ENCODE data around the gene TNNI3.
A peak's percentile ranks its signal among the peaks of the same experiment; 100 is the strongest.
"Not testable (repeated sequence)": the region's sequence is repeated elsewhere in the genome, so short reads cannot be mapped to it uniquely, and the experiment has no call there.

Gene TNNI3

DNA sequence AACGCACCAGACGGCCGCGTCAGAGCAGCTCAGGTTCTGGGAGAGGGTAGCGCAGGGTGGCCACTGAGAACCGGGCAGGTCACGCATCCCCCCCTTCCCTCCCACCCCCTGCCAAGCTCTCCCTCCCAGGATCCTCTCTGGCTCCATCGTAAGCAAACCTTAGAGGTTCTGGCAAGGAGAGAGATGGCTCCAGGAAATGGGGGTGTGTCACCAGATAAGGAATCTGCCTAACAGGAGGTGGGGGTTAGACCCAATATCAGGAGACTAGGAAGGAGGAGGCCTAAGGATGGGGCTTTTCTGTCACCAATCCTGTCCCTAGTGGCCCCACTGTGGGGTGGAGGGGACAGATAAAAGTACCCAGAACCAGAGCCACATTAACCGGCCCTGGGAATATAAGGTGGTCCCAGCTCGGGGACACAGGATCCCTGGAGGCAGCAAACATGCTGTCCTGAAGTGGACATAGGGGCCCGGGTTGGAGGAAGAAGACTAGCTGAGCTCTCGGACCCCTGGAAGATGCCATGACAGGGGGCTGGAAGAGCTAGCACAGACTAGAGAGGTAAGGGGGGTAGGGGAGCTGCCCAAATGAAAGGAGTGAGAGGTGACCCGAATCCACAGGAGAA is 42.0 kb downstream of the TNNI3 start:
- FAIRE-seq (no peak), DNase-seq (ENCODE audit: insufficient read length, low spot score) (no peak)
- TF ChIP-seq POLR2AphosphoS5 (IDR thresholded peaks at IDR 0.05; ENCODE audit: low read depth, low read length): no peak

DNA sequence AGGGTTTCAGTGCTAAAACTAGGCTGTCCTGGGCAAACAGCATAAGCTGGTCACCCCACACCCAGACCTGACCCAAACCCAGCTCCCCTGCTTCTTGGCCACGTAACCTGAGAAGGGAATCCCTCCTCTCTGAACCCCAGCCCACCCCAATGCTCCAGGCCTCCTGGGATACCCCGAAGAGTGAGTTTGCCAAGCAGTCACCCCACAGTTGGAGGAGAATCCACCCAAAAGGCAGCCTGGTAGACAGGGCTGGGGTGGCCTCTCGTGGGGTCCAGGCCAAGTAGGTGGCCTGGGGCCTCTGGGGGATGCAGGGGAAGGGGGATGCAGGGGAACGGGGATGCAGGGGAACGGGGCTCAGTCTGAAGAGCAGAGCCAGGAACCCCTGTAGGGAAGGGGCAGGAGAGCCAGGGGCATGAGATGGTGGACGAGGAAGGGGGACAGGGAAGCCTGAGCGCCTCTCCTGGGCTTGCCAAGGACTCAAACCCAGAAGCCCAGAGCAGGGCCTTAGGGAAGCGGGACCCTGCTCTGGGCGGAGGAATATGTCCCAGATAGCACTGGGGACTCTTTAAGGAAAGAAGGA is 42.9 kb downstream of the TNNI3 start:
- FAIRE-seq (no peak), DNase-seq (ENCODE audit: insufficient read length, low spot score) (no peak)
- TF ChIP-seq POLR2A (IDR thresholded peaks at IDR 0.05; ENCODE audit: low read depth, low read length) (no peak), TAF1 (IDR thresholded peaks at IDR 0.05; ENCODE audit: low read depth, low read length) (no peak), SPI1 (IDR thresholded peaks at IDR 0.05; ENCODE audit: low read depth, low read length) (no peak), POU2F2 (IDR thresholded peaks at IDR 0.05; ENCODE audit: low read depth, low read length) (no peak), PAX5 (IDR thresholded peaks at IDR 0.05; ENCODE audit: insufficient read depth, low read length, severe bottlenecking) (no peak), POLR2AphosphoS5 (IDR thresholded peaks at IDR 0.05; ENCODE audit: low read depth, low read length) (no peak)

DNA sequence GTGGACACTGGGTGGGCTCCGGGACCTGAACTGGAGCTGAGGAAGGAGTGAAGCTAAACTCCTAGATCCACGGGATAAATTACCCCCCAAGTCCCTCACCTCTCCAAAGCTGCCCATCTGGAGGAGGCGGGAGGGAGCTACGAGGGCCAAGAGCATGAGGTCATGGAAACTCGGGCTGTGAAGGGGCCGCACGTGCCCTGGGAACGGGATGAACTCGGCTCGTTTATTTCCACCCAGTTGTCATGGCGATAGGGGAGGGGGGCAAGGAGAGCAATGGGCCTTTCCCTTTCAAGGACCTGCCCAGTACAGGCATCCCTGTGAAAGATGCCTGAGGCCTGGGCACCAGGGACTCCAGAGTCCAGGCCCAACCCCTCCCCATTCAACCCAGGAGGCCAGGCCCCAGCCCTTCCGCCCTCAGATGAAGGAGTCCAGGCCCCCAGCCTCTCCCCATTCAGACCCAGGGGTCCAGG is 43.9 kb downstream of the TNNI3 start:
- no peak for TF ChIP-seq POLR2AphosphoS5 (IDR thresholded peaks at IDR 0.05; ENCODE audit: low read depth, low read length)
- no peak for TF ChIP-seq POU2F2 (IDR thresholded peaks at IDR 0.05; ENCODE audit: low read depth, low read length)
- TF ChIP-seq POLR2A (IDR thresholded peaks at IDR 0.05; ENCODE audit: low read depth, low read length): no peak
- TF ChIP-seq PAX5 (IDR thresholded peaks at IDR 0.05; ENCODE audit: insufficient read depth, low read length, severe bottlenecking): no peak
- TF ChIP-seq TAF1 (IDR thresholded peaks at IDR 0.05; ENCODE audit: low read depth, low read length): no peak
- no peak for TF ChIP-seq SPI1 (IDR thresholded peaks at IDR 0.05; ENCODE audit: low read depth, low read length)
- no peak for FAIRE-seq
- no peak for DNase-seq (ENCODE audit: insufficient read length, low spot score)

DNA sequence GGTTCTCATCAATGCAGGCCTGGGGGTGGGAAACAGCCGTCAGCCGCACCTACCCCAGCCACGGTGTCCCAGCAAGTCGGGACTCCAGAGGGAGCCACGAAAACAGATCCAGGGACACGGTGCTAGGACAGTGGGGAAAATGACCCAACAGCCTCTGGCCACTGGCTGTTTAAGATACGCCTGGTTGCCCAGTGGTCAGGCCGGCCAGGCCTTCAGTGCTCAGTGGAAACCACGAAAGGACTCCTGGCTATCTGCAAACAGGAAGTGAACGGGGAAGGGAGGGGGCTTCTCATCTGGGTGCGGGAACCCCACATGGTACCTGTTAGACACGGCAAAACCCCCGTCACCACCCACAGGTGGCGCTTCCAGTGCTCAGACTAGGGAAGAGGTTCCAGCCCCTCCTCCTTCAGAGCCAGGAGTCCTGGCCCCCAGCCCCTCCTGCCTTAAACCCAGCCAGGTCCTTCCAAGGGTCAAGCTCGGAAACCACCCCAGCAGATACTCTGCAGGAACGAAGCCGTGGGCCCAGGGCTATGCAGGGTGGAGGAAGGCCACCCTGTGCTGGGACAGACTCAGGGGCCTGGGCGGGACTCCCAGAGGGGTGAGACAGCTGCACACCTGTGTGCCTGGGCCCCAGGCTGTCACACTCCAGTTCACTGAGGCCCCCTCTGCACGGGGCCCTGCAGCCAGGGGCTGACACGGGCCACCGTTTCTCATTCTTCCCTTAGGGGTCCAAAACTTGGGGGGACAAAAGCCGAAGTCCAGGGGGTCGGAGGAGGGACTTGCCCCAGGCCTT is 44.6 kb downstream of the TNNI3 start:
- DNase-seq (ENCODE audit: insufficient read length, low spot score) (no peak), FAIRE-seq (peak; percentile 38)
- TF ChIP-seq SPI1 (IDR thresholded peaks at IDR 0.05; ENCODE audit: low read depth, low read length) (peak; percentile 44; the same call in 1 of the 2 replicates), POU2F2 (IDR thresholded peaks at IDR 0.05; ENCODE audit: low read depth, low read length) (no peak)

DNA sequence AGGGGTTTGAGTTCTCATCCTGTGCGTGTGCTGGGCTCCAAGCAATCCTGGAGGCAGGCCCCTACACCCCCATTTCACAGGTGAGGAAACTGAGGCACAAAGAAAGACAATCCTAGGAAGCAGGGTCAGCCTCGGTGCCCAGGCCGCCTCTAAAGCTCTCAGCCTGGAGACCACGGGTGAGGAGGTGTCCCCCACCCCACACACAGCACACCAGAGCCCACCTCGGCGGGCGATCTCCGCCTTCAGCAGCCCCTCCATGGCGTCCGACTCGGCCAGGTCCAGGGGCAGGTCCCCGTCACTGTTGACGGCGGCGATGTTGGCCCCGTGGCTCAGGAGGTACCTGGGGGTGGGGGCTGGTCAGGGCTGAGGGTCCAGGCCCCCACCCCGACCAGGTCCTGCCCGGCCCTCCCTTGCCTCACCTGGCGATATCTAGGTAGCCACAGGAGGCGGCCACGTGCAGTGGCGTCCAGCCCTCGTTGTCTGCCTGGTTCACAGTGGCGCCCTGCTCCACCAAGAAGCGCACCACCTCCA is 45.2 kb downstream of the TNNI3 start:
- FAIRE-seq (no peak), DNase-seq (ENCODE audit: insufficient read length, low spot score) (no peak)
- TF ChIP-seq POLR2AphosphoS5 (IDR thresholded peaks at IDR 0.05; ENCODE audit: low read depth, low read length) (no peak), POLR2A (IDR thresholded peaks at IDR 0.05; ENCODE audit: low read depth, low read length) (no peak), POU2F2 (IDR thresholded peaks at IDR 0.05; ENCODE audit: low read depth, low read length) (no peak)

DNA sequence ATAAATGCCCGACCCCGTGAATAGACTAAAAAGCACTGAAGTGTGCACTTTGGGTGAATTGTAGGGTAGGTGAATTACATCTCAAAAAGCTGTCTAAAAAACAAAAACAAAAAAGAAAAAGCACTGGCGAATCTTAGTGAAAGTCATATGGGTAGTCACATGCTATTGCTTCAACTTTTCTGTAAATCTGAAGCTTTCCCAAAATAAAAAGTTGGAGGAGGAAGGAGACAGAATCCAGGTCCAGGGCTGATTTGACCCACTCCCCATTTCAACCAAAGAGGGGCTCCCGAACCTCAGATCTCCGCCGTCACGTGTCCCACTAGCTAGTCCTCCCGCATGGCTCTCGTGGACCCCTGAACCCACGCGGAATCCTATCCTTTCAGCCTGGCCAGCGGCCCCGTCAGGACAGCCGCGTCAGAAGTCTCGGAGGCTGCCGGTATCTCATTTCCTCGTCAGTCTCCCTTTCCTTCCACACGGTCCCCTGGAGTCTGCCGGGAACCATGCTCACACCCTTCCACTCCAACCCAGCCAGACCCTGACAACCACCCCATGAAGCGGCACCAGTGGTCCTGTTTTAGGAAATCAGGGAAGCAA is 46.2 kb downstream of the TNNI3 start:
- TF ChIP-seq SPI1 (IDR thresholded peaks at IDR 0.05; ENCODE audit: low read depth, low read length): no peak
- TF ChIP-seq POLR2AphosphoS5 (IDR thresholded peaks at IDR 0.05; ENCODE audit: low read depth, low read length): no peak
- no peak for TF ChIP-seq TAF1 (IDR thresholded peaks at IDR 0.05; ENCODE audit: low read depth, low read length)
- DNase-seq (ENCODE audit: insufficient read length, low spot score) (no peak), FAIRE-seq (no peak)

DNA sequence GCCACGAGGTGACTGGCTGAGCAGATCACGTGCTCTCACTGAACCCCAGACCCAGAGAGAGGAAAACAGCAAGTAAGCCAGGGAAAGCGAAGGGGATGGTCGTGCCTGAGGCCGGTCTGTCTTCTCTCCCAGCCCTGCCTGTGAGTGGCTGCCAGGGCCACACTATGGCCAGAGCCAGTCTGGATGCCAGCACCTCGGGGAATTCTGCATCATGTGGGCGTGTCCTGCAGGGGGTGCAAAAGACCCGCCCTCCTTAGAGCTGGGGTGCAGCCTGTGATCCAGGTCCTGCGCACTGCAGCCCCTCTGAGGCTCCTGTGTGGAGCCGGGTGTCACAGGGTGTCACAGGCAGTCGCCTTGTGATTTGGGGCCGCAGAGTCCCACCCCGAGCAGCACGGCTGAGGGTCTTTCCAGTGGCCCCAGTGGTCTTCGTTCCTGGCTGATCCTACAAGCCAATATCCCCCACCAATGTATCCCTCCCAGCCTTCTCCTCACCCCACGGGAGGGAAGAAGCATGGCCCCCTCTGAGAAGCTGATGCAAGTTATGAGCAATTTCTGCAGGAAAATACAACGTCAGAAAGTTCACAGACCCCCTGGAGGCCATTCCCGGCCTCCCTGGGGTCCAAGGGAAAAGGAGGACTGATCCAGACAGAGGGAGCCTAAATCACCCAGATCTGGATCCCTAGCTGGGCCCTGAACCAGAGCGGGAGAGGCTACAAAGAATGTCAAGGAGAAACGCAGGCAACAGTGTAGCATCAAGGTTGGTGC is 47.8 kb downstream of the TNNI3 start:
- DNase-seq (ENCODE audit: insufficient read length, low spot score) (no peak), FAIRE-seq (no peak)
- TF ChIP-seq TAF1 (IDR thresholded peaks at IDR 0.05; ENCODE audit: low read depth, low read length): no peak
- TF ChIP-seq POLR2A (IDR thresholded peaks at IDR 0.05; ENCODE audit: low read depth, low read length): no peak
- no peak for TF ChIP-seq SPI1 (IDR thresholded peaks at IDR 0.05; ENCODE audit: low read depth, low read length)
- no peak for TF ChIP-seq POU2F2 (IDR thresholded peaks at IDR 0.05; ENCODE audit: low read depth, low read length)
- TF ChIP-seq PAX5 (IDR thresholded peaks at IDR 0.05; ENCODE audit: insufficient read depth, low read length, severe bottlenecking): no peak
- TF ChIP-seq POLR2AphosphoS5 (IDR thresholded peaks at IDR 0.05; ENCODE audit: low read depth, low read length): no peak

DNA sequence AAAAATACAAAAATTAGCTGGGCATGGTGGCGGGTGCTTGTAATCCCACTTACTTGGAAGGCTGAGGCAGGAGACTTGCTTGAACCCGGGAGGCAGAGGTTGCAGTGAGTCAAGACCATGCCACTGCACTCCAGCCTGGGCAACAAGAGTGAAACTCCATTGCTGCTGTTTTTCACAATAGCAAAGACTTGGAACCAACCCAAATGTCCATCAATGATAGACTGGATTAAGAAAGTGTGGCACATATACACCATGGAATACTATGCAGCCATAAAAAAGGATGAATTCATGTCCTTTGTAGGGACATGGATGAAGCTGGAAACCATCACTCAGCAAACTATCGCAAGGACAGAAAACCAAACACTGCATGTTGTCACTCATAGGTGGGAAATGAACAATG is 50.3 kb downstream of the TNNI3 start:
- FAIRE-seq: not testable (repeated sequence)

DNA sequence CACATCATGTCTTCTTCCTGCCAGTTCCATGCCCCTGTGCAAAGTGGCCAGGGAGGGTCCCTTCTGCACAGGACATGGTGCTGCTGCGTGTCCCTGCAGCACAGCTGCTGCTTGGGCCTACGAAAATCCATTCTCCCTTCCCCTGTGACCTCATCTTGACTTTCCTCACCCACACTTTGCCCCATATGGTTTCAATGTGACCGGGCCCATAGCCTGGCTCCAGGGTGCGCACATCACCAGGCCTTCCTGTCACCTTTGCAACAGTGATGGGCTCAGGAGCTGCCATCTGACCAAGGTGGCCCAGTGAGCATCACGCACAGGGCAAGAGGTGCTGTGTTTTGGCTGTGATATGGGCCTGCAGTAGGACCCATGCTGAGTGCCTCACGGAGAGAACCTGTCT is 50.9 kb downstream of the TNNI3 start:
- DNase-seq (ENCODE audit: insufficient read length, low spot score): no peak
- no peak for FAIRE-seq
- TF ChIP-seq POU2F2 (IDR thresholded peaks at IDR 0.05; ENCODE audit: low read depth, low read length) (no peak), POLR2AphosphoS5 (IDR thresholded peaks at IDR 0.05; ENCODE audit: low read depth, low read length) (no peak; the same call in 1 of the 2 replicates), POLR2A (IDR thresholded peaks at IDR 0.05; ENCODE audit: low read depth, low read length) (no peak), PAX5 (IDR thresholded peaks at IDR 0.05; ENCODE audit: insufficient read depth, low read length, severe bottlenecking) (no peak), TAF1 (IDR thresholded peaks at IDR 0.05; ENCODE audit: low read depth, low read length) (no peak)

More for the DNA sequence above, 50.3 kb downstream of the TNNI3 start:
- DNase-seq (ENCODE audit: insufficient read length, low spot score): not testable (repeated sequence)

Measured in GM12891 (cell line).